CD4-positive, alpha-beta T cell treated with Interleukin-21 for 1 hour (primary cell): ENCODE results near the gene ULK4.
"Not testable (repeated sequence)": the region's sequence is repeated elsewhere in the genome, so short reads cannot be mapped to it uniquely, and the experiment has no call there.

ENCODE experiments used
- DNase-seq: peaks from one replicate; pipeline ENCODE4 v3.0.0-alpha.2; 2020

The ULK4 gene

GRCh38 chr3:41419809-41420208, 542.1 kb downstream of the ULK4 start:
- DNase-seq, result no peak

DNA sequence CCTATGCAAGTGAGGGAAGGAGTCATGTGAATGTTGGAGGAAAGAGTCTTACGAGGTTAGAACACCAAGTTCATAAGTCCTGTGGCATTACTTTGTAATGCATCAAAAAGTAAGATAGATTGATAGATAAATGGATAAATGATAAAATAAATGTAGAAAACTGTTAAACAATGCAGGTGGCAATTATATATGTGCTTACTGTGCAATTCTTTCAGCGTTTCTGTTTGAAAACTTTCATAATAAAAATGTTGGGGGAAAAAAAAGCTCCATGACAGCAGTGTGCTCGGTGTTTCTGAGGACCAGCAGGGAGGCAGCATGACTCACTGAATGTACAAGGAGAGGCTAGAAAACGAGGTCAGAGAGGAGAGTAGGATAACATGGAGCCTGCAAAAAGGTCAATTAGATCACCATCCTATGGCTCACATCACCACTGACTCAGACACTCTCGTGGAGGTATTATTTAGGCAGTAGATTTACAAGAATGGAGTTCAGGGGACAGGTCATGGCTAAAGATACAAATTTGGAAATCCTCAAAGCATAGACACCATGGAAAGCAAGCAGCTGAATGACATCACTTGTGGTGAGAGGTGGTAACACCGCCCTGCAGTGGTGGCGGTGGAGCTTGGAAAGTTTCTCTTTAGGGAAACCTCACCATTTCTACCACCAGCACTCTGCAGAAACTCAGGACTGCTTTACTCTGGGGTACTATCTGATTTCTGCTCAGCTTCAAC, 542.8 kb downstream of the ULK4 start:
- DNase-seq, result peak; percentile 16

GRCh38 chr3:41417574-41417973, 544.3 kb downstream of the ULK4 start:
- no peak for DNase-seq

DNA sequence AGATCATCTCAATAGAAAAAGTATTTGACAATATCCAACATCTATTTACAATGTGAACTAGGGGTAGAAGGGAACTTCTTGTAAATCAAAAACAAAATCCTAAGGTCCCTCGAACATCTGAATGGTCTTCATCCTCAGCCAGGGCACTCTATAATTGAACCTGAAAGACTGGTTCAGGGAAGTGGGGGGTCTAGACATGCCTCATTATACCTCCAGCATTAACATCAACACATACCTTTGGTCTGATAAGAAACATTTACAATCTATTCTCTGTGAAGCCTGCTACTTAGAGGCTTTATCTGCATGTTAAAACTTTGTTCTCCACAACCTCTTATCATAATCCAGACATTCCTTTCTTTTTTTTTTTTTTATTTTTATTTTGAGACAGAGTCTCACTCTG, 550.8 kb downstream of the ULK4 start:
- DNase-seq, result no peak

- peak; percentile 16 for DNase-seq
These were observed 556.4 kb downstream of the ULK4 start for GRCh38 chr3:41405466-41405865.

DNA sequence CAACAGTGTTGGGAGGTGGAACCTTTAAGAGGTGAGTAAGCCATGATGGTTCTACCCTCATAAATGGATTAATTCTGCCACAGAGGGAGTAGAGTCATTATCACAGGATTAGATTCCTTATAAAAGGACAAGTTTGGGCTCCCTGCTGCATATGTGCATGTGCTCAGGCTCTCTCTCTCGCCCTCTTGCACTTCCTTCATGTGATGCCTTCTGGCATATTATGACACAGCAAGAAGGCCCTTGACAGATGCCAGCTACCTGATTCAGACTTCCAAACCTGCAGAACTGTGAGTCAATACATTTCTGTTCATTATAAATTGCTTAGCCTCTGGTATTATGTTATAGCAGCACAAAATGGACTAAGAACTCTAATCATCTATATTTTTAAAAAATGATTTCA, 557.3 kb downstream of the ULK4 start:
- no peak for DNase-seq

DNA sequence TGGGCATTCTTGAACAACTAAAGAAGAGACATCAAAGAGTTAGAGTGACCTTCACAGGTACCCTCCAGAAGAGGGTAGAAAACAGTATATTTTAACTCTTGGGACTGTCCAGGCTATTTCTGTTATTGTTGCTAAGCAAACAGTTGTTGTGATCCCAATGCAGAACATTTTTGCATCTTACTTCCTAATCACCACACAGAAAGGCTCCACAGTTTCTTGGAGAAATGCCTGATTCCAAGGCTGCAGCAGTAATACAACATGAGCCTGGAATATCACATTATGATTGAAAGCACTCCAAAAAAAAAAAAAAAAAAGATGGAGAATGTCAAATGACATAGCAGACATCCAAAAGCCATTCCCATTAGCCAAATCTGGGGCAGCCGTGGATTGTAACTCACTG, 567.0 kb downstream of the ULK4 start:
- DNase-seq, result no peak

GRCh38 chr3:41370765-41371535, 591.0 kb downstream of the ULK4 start:
- DNase-seq, result not testable (repeated sequence)

GRCh38 chr3:41370307-41370706, 591.6 kb downstream of the ULK4 start:
- no peak for DNase-seq

- DNase-seq, result no peak
These were observed 592.1 kb downstream of the ULK4 start for GRCh38 chr3:41369838-41370237.

DNA sequence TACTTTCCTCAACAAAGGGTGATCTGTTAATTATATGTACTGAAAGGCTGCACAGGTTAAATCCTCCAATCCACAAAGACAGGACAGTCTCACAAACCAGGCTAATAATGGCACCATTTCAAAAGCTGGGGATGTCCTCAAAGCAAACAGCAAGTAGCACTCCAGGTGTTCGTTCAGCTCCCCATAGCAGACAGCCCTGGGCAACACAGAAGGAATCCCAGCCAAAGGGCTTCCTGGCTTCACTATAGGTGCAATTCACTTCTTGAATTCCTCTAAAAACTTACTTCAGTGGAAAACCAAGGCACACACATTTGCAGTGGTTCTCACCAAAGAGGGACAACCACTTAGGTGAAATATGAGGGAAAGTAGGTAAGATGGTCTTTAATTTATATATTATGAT, 595.9 kb downstream of the ULK4 start:
- DNase-seq, result no peak

GRCh38 chr3:41364736-41365135, 597.2 kb downstream of the ULK4 start:
- DNase-seq, result no peak

- DNase-seq, result no peak
These were observed 597.9 kb downstream of the ULK4 start for GRCh38 chr3:41363830-41364523.

DNA sequence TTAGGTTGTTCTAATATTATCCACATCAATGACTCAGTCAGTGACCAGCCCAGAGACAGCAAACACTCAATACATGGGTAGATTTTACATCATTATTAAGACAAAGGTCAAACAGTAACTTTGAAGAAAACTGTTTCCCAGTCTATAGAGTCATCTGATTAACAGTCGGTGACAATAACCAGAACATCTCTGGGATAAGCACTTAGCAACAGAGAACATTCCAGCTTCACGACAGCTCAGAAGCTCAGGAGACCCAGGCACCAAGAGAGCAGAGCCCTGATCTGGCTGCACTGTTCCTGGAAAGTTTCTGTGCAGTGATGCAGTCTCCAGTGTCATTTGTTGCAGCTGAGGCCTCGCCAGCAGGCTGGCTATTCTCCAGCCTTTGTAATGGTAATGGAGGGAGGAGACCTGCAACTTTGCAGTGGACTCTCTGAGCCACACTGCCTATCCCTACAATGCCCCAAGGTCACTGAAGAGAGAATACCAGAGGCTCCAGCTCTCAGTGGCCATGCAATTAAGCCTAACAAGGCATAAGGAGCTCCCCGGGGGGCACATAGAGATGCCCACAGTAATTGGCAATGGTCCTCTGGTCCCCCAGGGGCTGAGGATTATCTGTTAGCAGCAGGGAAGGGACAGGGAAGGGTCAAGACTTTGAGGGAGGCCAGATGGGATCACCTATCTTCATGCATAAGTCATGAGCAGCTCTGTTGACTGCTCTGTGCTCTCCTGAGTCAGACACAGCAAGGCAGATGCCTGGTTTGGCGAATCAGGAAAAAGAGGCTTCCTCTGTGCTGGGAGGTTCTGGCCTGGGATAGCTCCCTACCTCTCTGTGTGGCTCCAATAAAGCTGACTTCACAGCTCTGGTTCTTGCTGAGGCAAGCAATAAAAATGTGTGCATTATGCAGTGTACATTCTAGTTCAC, 599.0 kb downstream of the ULK4 start:
- no peak for DNase-seq

DNA sequence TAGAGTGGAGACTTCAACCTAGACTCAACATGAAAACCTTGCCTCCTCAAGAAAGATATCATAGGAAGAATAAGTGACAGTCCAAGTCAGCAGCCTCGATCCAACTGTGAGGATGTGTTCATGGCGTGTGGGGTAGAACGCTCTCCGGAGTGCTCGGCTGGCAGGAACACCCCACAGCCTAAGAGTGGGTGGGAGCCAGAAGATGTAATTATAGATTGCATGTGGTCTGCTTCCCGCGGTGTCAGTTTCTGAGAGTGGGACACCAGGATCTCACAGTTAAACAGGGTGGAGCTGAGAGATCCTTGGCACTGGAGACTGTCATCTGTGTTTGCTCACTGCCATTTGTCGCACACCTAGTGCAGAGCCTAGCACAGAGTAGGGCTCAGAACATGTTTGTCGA, 604.6 kb downstream of the ULK4 start:
- no peak for DNase-seq

DNA sequence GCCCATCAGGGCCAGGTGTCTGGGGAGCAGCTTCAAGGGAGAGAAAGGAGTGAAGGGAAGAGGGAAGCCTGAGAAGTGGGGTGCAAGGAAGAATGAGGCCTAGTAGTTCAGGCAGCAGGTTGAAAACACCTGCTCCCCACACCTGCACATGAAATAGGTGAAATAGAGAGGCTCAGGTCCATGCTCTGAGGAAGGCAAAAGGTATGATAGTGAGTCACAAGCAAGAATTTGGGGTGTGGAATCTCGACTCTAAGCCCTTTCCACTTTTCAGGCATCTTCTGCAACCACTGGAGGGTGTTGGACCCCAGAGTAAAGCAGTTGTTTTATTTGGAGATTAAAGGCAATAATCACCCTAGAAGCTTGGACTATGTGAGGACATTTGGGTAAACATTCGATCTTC, 605.1 kb downstream of the ULK4 start:
- DNase-seq, result no peak

DNA sequence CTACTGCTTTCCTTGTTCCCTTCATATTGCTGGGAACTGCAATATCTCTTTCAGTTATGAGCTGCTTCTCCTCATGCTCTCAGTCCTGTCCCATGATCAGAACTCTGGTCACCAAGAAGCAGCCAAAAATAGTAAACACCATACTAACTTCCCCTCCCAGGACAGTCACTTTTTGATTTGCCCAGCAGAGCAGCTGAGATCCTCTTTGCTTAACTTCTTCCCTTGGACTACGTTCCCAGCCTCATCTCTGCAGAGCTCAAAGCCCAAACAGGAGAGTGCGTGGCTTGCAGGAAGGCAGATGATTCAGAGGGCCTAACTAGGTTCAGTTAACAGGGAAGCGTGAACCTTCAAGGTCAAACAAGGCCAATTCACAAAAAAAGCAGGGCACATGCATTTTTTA, 609.4 kb downstream of the ULK4 start:
- DNase-seq, result no peak

DNA sequence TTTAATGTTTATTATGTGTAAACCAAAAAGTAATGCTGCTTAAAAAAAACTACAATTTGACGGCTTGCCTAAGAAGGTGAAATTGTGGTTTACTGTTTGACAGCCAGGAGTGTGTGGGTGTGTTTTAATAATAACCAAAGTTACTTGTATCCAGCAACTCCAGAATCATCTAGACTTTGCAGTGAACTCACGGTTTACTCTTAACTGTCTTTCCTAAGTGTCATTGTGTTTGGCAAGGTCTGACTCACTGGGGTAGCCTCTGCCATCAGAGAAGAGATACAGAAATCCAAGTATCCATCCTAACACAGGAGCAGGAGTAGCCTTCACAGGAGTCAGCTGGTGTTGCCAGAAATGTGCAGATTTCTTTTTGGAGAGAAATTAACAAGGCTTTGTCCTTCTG, 611.5 kb downstream of the ULK4 start:
- no peak for DNase-seq

GRCh38 chr3:41348401-41348800, 613.5 kb downstream of the ULK4 start:
- DNase-seq, result no peak

GRCh38 chr3:41346698-41347270, 615.1 kb downstream of the ULK4 start:
- DNase-seq, result no peak

GRCh38 chr3:41345788-41346187, 616.1 kb downstream of the ULK4 start:
- DNase-seq, result no peak

- no peak for DNase-seq
These were observed 622.1 kb downstream of the ULK4 start for GRCh38 chr3:41339758-41340157.
